Activated T-helper 1 cell treated with Interleukin-2 at 50 U/mL for 16 hours (primary cell): ENCODE results near the gene LDB2.

Source experiments
- DNase-seq: peaks from one replicate; pipeline ENCODE4 v3.0.0-alpha.2; 2020; ENCODE audit warnings: low read depth

LDB2 gene

DNA sequence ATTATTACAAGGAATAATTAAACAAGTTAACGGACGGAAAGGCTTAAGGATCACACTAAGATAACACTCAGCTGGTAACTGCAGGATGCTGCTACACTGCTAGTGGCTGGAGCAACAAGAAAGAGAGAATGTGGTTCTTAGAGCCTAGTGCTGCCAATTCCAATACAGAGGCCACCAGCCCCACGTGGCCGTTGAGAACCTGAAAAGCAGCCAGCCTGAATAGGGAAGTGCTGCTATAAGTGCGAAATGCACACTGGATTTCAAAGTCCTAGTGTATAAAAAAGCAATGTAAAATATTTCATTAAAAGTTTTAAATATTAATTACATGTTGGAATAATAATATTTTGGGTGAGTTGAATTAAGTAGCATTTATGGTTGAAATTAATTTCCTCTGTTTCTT is 414.9 kb downstream of the LDB2 start:
- no peak for DNase-seq

DNA sequence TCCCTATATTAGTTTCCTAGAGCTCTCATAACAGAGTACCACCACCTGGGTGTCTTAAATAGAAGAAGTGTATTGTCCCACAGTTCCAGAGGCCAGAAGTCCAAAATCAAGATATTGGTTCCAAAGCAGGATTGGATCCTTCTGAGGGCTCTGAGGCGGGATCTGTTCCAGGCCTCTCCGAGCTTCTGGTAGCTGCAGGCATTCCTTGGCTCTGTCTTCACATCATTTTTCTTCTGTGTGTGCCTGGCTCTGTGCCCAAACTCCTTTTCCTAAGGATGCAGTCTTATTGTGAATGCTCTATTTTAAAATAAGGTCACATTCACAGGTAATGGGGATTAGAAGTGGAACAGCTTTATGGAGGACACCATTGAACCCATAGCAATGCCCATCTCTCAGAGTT is 418.4 kb downstream of the LDB2 start:
- DNase-seq = no peak

DNA sequence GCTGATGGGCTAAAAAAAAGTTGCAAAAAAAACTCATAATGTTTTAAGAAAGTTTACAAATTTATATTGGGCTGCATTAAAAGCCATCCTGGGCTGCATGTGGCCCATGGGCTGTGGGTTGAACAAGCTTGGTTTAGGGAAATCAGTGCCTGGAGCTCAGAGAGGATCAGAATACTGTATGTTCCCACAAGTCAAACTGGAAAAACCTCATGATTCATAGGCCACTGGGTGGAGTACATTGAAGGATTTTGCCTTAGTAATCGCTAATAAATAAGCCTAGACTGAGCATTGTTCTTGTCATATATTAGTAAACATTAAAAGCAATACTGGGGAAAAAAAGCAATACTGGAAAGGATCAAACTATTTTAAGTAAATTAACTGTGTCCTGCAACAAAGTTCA is 425.9 kb downstream of the LDB2 start:
- no peak for DNase-seq

DNA sequence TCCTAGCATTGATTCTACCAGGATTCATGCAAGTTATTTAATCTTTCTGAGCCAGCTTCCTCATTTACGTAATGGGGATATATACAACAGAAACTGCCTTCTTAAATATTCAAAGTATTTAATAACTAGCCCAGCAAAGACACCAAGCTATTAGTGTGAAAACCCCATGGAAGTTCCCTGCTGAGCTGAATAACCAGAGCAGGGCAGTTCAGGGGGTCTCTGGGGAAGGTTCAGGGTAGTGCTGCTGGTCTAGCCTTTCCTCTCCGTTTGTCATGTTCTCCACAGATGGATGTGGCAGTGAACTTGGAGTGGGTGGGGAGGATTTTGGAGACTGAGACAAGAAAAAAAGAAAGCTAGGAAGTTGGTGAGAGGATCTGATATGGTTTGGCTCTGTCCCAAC is 431.4 kb downstream of the LDB2 start:
- no peak for DNase-seq

DNA sequence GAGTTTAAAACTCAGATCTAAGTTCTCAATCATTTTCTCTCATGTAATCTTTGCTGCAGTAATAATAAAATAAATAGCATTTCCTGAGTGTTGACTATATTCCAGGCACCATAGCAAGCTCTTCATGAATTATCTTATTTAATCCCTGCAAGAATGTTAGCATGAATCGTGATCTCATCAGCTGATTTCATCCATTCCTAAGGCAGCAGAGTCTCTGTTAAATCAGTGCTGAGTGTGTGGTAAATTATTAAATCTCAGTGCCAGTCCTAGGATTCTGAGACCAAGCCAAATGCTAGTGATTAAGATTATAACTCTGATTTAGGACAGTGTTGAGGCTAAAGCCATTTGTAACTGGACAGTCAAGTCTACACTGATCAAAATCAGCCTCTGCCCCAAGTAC is 431.9 kb downstream of the LDB2 start:
- DNase-seq = no peak

DNA sequence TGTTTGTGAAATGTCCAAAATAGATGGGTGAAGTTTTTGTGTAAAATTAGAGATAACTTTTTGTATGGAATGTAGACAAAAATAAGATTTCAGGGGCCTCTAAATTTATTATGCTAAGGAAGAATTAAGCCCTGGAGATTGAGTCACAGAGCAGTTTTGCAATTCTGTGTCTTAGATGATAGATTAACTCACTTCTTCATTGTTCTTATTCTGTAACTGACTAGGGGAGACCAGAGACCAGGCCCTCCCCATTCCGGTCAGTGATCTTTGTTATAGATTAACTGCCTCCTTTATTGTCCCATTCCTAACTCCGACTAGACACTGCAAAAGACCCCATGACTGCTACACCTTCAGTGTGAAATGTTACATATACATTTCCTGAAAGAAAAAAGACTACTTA is 433.8 kb downstream of the LDB2 start:
- no peak for DNase-seq

DNA sequence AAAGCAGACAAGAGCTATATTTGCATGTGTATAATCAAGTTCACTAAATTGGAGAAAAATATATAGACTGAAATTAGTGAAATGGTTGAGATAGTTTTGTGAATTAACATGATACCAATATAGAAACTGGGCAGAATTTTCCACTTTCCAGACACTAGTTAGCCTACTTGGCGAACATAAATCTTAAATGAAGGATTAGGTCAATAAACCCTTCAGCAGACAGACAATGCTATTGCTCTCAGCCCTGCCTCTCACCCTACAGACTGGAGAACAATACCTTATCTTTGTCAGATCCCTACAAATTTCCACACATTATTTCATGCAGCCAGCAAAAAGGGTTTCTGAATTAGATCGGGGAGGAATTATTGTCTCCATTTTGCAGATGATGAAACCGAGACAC is 435.8 kb downstream of the LDB2 start:
- DNase-seq = no peak

DNA sequence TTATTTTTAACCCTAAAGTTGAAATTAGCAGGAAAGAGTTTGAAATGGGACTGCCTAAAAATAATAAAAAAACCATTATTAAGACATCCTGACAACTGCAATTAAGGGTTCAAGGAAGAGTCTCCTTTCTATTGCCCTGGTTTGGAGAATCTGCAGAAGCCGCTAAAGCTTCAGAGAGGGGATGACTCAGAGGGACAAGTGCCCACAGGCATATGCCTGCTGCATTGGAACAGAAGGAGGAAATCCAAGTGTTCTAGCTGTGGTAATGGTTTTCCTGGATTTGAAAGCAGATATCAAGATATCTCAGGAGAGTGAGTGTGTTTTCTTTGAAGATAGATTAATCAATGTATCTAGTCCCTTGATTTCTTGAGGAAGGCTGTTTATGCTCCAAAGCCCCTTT is 437.1 kb downstream of the LDB2 start:
- DNase-seq = no peak

DNA sequence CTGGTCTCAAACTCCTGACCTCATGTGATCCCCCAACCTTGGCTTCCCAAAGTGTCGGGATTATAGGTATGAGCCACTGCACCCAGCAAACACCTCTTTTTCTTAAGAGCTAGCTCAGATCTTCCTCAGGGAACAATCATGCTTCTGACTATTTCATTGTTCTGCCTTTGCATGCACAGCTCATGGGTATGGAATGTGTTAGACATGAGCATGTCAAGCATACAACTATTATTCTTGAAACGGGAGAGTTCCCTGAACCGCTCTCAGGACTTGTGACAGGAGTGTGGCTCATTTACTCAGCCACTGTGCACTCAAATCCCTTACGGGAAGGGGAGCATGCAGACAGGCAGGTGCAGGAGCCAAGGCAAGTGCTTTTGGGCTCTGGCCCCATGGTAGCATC is 440.5 kb downstream of the LDB2 start:
- no peak for DNase-seq
